Trophoblast cell (in vitro differentiated cells and primary cell): ENCODE measurements around the gene SAMD5.
"Not testable (repeated sequence)": the region's sequence is repeated elsewhere in the genome, so short reads cannot be mapped to it uniquely, and the experiment has no call there.

Source experiments
- DNase-seq, 2 donors: peaks; one replicate each; pipeline ENCODE4 v3.0.0-alpha.2; 2016
- H2AFZ ChIP-seq: 2 replicates; pipeline ENCODE4 v1.6.1; 2013; ENCODE audit warnings: low read length, moderate library complexity, mild to moderate bottlenecking; ENCODE audit not compliant: insufficient read depth, poor library complexity
- H2AK5ac ChIP-seq: 2 replicates; pipeline ENCODE4 v1.6.1; 2013; ENCODE audit warnings: mild to moderate bottlenecking, low read length
- H2BK120ac ChIP-seq: 2 replicates; pipeline ENCODE4 v1.6.1; 2013; ENCODE audit warnings: low read length, mild to moderate bottlenecking, moderate library complexity; ENCODE audit not compliant: insufficient read depth, poor library complexity
- H2BK12ac ChIP-seq: 2 replicates; pipeline ENCODE4 v1.6.1; 2013; ENCODE audit warnings: mild to moderate bottlenecking, low read length, moderate library complexity
- H2BK5ac ChIP-seq: 2 replicates; pipeline ENCODE4 v1.6.1; 2013; ENCODE audit warnings: low read length, low read depth, moderate library complexity, mild to moderate bottlenecking; ENCODE audit not compliant: poor library complexity
- H3K14ac ChIP-seq: 2 replicates; pipeline ENCODE4 v1.6.1; 2013; ENCODE audit warnings: mild to moderate bottlenecking, low read length
- H3K18ac ChIP-seq: 2 replicates; pipeline ENCODE4 v1.6.1; 2013; ENCODE audit warnings: mild to moderate bottlenecking, low read length
- H3K23ac ChIP-seq: 2 replicates; pipeline ENCODE4 v1.6.1; 2013; ENCODE audit warnings: low read length
- H3K27ac ChIP-seq: 2 replicates; pipeline ENCODE4 v1.5.1; 2013; ENCODE audit warnings: low read depth, mild to moderate bottlenecking, inconsistent platforms, low read length, moderate library complexity
- H3K27me3 ChIP-seq: 2 replicates; pipeline ENCODE4 v1.6.1; 2013; ENCODE audit warnings: inconsistent platforms, mild to moderate bottlenecking, low read length, moderate library complexity; ENCODE audit not compliant: insufficient read depth
- H3K36me3 ChIP-seq, 2 experiments: 1 replicate in 1 of 2; 2 replicates in 1 of 2; pipeline ENCODE4 v1.6.1; 2013; ENCODE audit warnings: low read length in 2 of 2, mild to moderate bottlenecking in 2 of 2, moderate library complexity in 1 of 2; ENCODE audit not compliant: insufficient read depth in 2 of 2, control insufficient read depth in 1 of 2
- H3K4ac ChIP-seq: 2 replicates; pipeline ENCODE4 v1.6.1; 2013; ENCODE audit warnings: low read depth, mild to moderate bottlenecking, low read length, moderate library complexity
- H3K4me1 ChIP-seq, 2 experiments: 1 replicate in 1 of 2; 2 replicates in 1 of 2; pipeline ENCODE4 v1.6.1; 2013; ENCODE audit warnings: low read length in 2 of 2, mild to moderate bottlenecking in 2 of 2, moderate library complexity in 1 of 2; ENCODE audit not compliant: insufficient read depth in 2 of 2, control insufficient read depth in 1 of 2
- H3K4me2 ChIP-seq: 2 replicates; pipeline ENCODE4 v1.6.1; 2013; ENCODE audit warnings: inconsistent platforms, mild to moderate bottlenecking, low read length, moderate library complexity
- H3K4me3 ChIP-seq: 2 replicates; pipeline ENCODE4 v1.5.1; 2013; ENCODE audit warnings: mild to moderate bottlenecking, low read depth, low read length, inconsistent platforms
- H3K79me1 ChIP-seq: one replicate; pipeline ENCODE4 v1.6.1; 2013; ENCODE audit warnings: low read length
- H3K79me2 ChIP-seq: 2 replicates; pipeline ENCODE4 v1.6.1; 2013; ENCODE audit warnings: low read length, mild to moderate bottlenecking; ENCODE audit not compliant: control insufficient read depth, insufficient read depth, poor library complexity
- H3K9ac ChIP-seq: 2 replicates; pipeline ENCODE4 v1.6.1; 2013; ENCODE audit warnings: mild to moderate bottlenecking, low read length
- H3K9me3 ChIP-seq: 2 replicates; pipeline ENCODE4 v1.6.1; 2013; ENCODE audit warnings: low read depth, mild to moderate bottlenecking, control low read depth, inconsistent platforms, low read length; ENCODE audit not compliant: insufficient read depth
- H4K12ac ChIP-seq: 2 replicates; pipeline ENCODE4 v1.6.1; 2013; ENCODE audit warnings: low read depth, mild to moderate bottlenecking, low read length, moderate library complexity
- H4K8ac ChIP-seq: 2 replicates; pipeline ENCODE4 v1.6.1; 2013; ENCODE audit warnings: low read depth, mild to moderate bottlenecking, low read length, moderate library complexity
- H4K91ac ChIP-seq: one replicate; pipeline ENCODE4 v1.6.1; 2013; ENCODE audit warnings: low read depth, mild to moderate bottlenecking, low read length, moderate library complexity
- WGBS: extraction: QIAGEN DNeasy Blood & Tissue Kit; methylation state at CpG from one replicate; pipeline ENCODE4 v1.1.7; 2013; ENCODE audit warnings: missing lambda C conversion rate; ENCODE audit not compliant: insufficient read length, insufficient coverage; ENCODE audit errors: extremely low coverage; 5-methylcytosine and 5-hydroxymethylcytosine counted together

SAMD5 gene

DNA sequence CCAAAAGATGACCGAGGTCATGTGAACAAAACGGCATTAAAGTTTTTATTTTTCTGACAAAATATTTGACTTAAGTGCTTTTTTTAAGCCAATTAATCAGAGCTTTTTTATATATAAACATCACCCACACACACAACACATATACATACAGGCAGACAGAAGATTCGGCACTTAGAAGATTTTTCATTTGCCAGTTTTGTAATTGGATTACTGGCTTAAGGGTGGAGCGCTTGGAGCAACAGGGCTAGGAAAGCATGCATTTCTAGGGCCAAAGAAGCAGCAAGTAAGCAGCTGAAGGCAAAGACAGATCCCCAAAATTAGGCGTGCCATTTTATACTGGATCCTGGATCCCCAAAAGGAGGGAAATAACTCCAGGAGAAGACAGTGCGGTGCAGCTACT lies 30.3 kb downstream of the SAMD5 start:
- Histone ChIP-seq H3K23ac (no peak overlapping the region), H3K4me2 (no peak overlapping the region), H2BK120ac (no peak overlapping the region), H3K79me2 (no peaks in the 10 kb centered on the region), H3K18ac (no peak overlapping the region), H2AK5ac (no peak overlapping the region), H3K27me3 (no peaks in the 10 kb centered on the region), H3K14ac (no peak overlapping the region), H2BK5ac (no peak overlapping the region), H3K4ac (no peak overlapping the region), H3K9me3 (peaks cover 8% of the 10 kb centered on the region), H4K12ac (no peak overlapping the region), H2AFZ (no peak overlapping the region), H3K27ac (no peak overlapping the region), H3K79me1 (no peaks in the 10 kb centered on the region), H3K36me3 (no peaks in the 10 kb centered on the region), H3K9ac (no peak overlapping the region), H3K4me1 (peaks cover 0 to 3% of the 10 kb centered on the region in 2 experiments), H4K91ac (no peak overlapping the region), H3K4me3 (no peak overlapping the region), H2BK12ac (no peak overlapping the region), H4K8ac (no peak overlapping the region)
- DNase-seq, result no peak
- WGBS, result no CpG with 5 or more reads among the region's 6 CpGs

DNA sequence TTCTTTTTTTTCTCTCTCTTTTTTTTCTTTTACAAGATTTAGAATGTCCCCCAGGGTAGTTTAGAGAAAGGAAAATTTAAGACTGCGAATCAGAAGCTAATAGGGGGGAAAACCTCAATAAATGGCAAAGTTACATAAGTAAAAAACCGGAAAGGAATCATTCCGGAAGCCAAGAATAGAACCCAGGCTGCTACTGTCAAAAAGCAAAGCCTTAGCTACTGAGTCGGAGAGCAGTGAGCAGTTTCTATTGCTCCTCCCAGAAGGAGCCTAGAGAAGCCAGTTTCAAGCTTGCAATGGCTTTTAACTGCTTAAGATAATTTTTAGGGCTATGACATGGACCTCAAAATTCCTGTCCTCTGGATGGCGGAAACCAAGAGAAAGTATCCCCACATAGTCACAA lies 31.6 kb downstream of the SAMD5 start:
- Histone ChIP-seq H3K27me3 (no peaks in the 10 kb centered on the region), H3K4me1 (no peaks in the 10 kb centered on the region), H4K12ac (no peak overlapping the region), H3K9me3 (peaks cover 8% of the 10 kb centered on the region), H3K79me1 (no peaks in the 10 kb centered on the region), H3K4ac (no peak overlapping the region), H2AK5ac (no peak overlapping the region), H3K18ac (no peak overlapping the region), H3K23ac (no peak overlapping the region), H3K36me3 (no peaks in the 10 kb centered on the region), H3K9ac (no peak overlapping the region), H4K8ac (no peak overlapping the region), H3K14ac (no peak overlapping the region), H3K27ac (no peak overlapping the region), H3K79me2 (no peaks in the 10 kb centered on the region), H3K4me3 (no peak overlapping the region), H4K91ac (no peak overlapping the region), H3K4me2 (no peak overlapping the region), H2AFZ (no peak overlapping the region), H2BK120ac (no peak overlapping the region), H2BK12ac (no peak overlapping the region), H2BK5ac (no peak overlapping the region)
- no CpG with 5 or more reads among the region's 5 CpGs for WGBS
- no peak for DNase-seq

DNA sequence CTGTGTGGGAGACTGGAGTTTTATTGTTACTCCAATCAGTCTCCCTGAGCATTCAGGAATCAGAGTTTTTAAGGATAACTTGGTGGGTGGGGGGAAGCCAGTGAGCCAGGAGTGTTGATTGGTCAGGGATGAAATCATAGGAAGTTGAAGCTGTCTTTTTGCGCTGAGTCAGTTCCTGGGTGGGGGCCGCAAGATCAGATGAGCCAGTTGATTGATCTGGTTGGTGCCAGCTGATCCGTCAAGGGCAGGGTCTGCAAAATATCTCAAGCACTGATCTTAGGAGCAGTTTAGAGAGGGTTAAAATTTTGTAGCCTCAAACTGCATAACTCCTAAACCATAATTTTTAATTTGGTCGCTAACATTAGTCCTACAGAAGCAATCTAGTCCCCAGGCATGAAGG lies 33.9 kb downstream of the SAMD5 start:
- not testable (repeated sequence) for H2AFZ ChIP-seq, H3K18ac ChIP-seq, H3K27me3 ChIP-seq, H3K36me3 ChIP-seq, H2BK12ac ChIP-seq, H2AK5ac ChIP-seq, H4K8ac ChIP-seq, H3K4me1 ChIP-seq, H3K27ac ChIP-seq, H2BK120ac ChIP-seq, H4K12ac ChIP-seq, DNase-seq, H3K4me3 ChIP-seq, H3K9me3 ChIP-seq, H3K79me1 ChIP-seq, H4K91ac ChIP-seq, H3K14ac ChIP-seq, H3K79me2 ChIP-seq, H3K4me2 ChIP-seq, H3K23ac ChIP-seq, H3K4ac ChIP-seq, H2BK5ac ChIP-seq, H3K9ac ChIP-seq
- WGBS, result no CpG with 5 or more reads among the region's 4 CpGs

DNA sequence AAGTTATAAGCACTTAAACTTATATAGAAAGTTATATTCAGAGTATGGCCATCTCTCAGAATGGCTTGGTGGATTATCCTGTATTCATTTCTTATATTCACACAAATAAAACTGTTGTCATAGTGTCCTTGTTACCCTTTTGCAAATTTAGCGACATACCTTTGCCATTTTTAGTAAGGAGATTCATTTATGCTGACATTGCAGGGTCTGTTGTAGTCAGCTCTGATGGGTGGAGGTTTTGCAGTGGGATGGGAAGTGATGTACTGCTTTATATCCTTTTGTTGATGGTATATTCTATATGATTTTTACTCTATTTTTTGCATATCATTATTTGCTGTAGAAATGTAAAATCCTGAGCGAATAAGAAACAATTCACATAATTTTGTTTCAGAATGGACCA lies 35.9 kb downstream of the SAMD5 start:
- WGBS, result no CpG with 5 or more reads among the region's 2 CpGs

More for the DNA sequence above, 35.9 kb downstream of the SAMD5 start:
- H2AK5ac ChIP-seq, result no peak overlapping the region
- H3K4me3 ChIP-seq, result no peak overlapping the region
- no peak overlapping the region for H3K9ac ChIP-seq
- no peak overlapping the region for H2BK120ac ChIP-seq
- no peak overlapping the region for H4K8ac ChIP-seq
- no peak overlapping the region for H3K4ac ChIP-seq
- no peak overlapping the region for H3K14ac ChIP-seq
- H3K4me1 ChIP-seq, result no peaks in the 10 kb centered on the region
- H3K4me2 ChIP-seq, result no peak overlapping the region
- H3K79me2 ChIP-seq, result no peaks in the 10 kb centered on the region
- H2BK5ac ChIP-seq, result no peak overlapping the region
- no peaks in the 10 kb centered on the region for H3K79me1 ChIP-seq
- no peaks in the 10 kb centered on the region for H3K27me3 ChIP-seq
- peaks cover 0 to 2% of the 10 kb centered on the region in 2 experiments for H3K36me3 ChIP-seq
- H2BK12ac ChIP-seq, result no peak overlapping the region
- no peak overlapping the region for H2AFZ ChIP-seq
- H3K18ac ChIP-seq, result no peak overlapping the region
- no peak overlapping the region for H4K91ac ChIP-seq
- H4K12ac ChIP-seq, result no peak overlapping the region
- DNase-seq, result no peak
- H3K27ac ChIP-seq, result no peak overlapping the region
- H3K23ac ChIP-seq, result no peak overlapping the region
- H3K9me3 ChIP-seq, result peaks cover 8% of the 10 kb centered on the region
